GM12878 (cell line): ENCODE data around the gene ANKRD33B. TPM values are rescaled to one million over a fixed set of nuclear protein-coding genes. Genes with fewer than 3 reads are reported as not detected.

ENCODE experiments used
- ATAC-seq: fragments of 200-7000 bp; cut with Tn5 transposase; 3 replicates; pipeline ENCODE4 v1.9.1; 2020; ENCODE audit warnings: mild to moderate bottlenecking, moderate library complexity
- BruUV-seq: library from RNA; stranded (reverse); fragments of 400-500 nt; replicated peaks from 2 replicates; lab custom pipeline; 2021; lab: Mats Ljungman, UMichigan
- CTCF ChIA-PET: fragments of 300-600 bp; sonication (Branson Sonifier 250); formaldehyde crosslinking; extraction: SDS; loops from one replicate; lab custom pipeline; 2021; ENCODE audit warnings: inconsistent platforms; lab: Yijun Ruan, JAX
- POLR2A ChIA-PET: fragments of 350-600 bp; formaldehyde crosslinking; extraction: SDS; loops from one replicate; lab custom pipeline; 2021; ENCODE audit warnings: inconsistent platforms; lab: Charles Lee
- RAD21 ChIA-PET: fragments of 300-600 bp; sonication (Branson Sonifier 250); formaldehyde crosslinking; loops from one replicate; lab custom pipeline; 2023; ENCODE audit warnings: antibody characterized with exemption; ENCODE audit not compliant: unreplicated experiment; lab: Charles Lee
- SMC1A ChIA-PET: fragments of 300-600 bp; sonication (Branson Sonifier 250); formaldehyde crosslinking; loops from one replicate; lab custom pipeline; 2023; ENCODE audit not compliant: unreplicated experiment, uncharacterized antibody; lab: Charles Lee
- DNase-seq: peaks from one replicate; pipeline ENCODE4 v3.0.0-alpha.2; 2011; ENCODE audit warnings: low read depth, low spot score
- FAIRE-seq: peaks from 3 replicates; lab custom pipeline; 2011; peaks lifted over from hg19 to GRCh38; lab: Jason Lieb, UNC
- H2AFZ ChIP-seq: 2 replicates; pipeline ENCODE4 v1.6.0; 2011; ENCODE audit warnings: low read depth, low read length, control low read depth; ENCODE audit not compliant: control insufficient read depth
- H3K27ac ChIP-seq: 2 replicates; pipeline ENCODE4 v1.5.1; 2011; ENCODE audit warnings: control low read depth; ENCODE audit not compliant: control insufficient read depth, insufficient read depth
- H3K27me3 ChIP-seq, 2 experiments: replicated peaks in 1 of 2; 2 replicates each; pipeline versions ENCODE4 v1.6.0 to v1.6.1; 2011; ENCODE audit warnings: low read length in 1 of 2; ENCODE audit not compliant: control insufficient read depth in 2 of 2, insufficient read depth in 2 of 2
- H3K36me3 ChIP-seq, 2 experiments: 2 replicates each; pipeline ENCODE4 v1.5.1; 2011; ENCODE audit warnings: low read length in 1 of 2; ENCODE audit not compliant: control insufficient read depth in 2 of 2, insufficient read depth in 2 of 2
- H3K4me1 ChIP-seq: 2 replicates; pipeline ENCODE4 v1.6.1; 2011; ENCODE audit warnings: mild to moderate bottlenecking, low read length, moderate library complexity, mixed read lengths; ENCODE audit not compliant: control insufficient read depth, insufficient read depth
- H3K4me2 ChIP-seq: 2 replicates; pipeline ENCODE4 v1.6.0; 2011; ENCODE audit warnings: control low read depth; ENCODE audit not compliant: control insufficient read depth, insufficient read depth
- H3K4me3 ChIP-seq: fragments of 200-600 bp; sonication (generic); 2 replicates; pipeline ENCODE4 v1.5.1; 2016
- H3K79me2 ChIP-seq: 2 replicates; pipeline ENCODE4 v1.6.0; 2011; ENCODE audit warnings: low read length; ENCODE audit not compliant: control insufficient read depth, insufficient read depth
- H3K9ac ChIP-seq: 2 replicates; pipeline ENCODE4 v1.8.0; 2011; ENCODE audit warnings: low read length, control low read depth, mixed read lengths; ENCODE audit not compliant: control insufficient read depth, insufficient read depth
- H3K9me3 ChIP-seq: replicated peaks from 3 replicates; pipeline ENCODE4 v1.5.1; 2011; ENCODE audit warnings: mild to moderate bottlenecking, low read length; ENCODE audit not compliant: control insufficient read depth, insufficient read depth
- H4K20me1 ChIP-seq: 2 replicates; pipeline ENCODE4 v1.6.0; 2011; ENCODE audit not compliant: control insufficient read depth, insufficient read depth
- ASH2L ChIP-seq: fragments of 300-600, 200-600 bp; sonication (generic); IDR thresholded peaks from 2 replicates; pipeline ENCODE4 v1.6.1; 2017; ENCODE audit warnings: low read depth, mild to moderate bottlenecking, borderline replicate concordance
- BHLHE40 ChIP-seq, 2 experiments: fragments of 450-650 bp in 1 of 2; IDR thresholded peaks; 2 replicates each; pipeline ENCODE4 v1.6.1; 2011 to 2017; ENCODE audit warnings: low read depth in 2 of 2, borderline replicate concordance in 1 of 2, improper control_type of control experiment in 1 of 2, low read length in 1 of 2, mild to moderate bottlenecking in 1 of 2
- CHD2 ChIP-seq: IDR thresholded peaks from 2 replicates; pipeline ENCODE4 v1.6.1; 2011; ENCODE audit warnings: low read depth, low read length, improper control_type of control experiment, borderline replicate concordance
- MEF2A ChIP-seq: IDR thresholded peaks from 2 replicates; pipeline ENCODE4 v1.6.1; 2011; ENCODE audit warnings: low read depth, mild to moderate bottlenecking, low read length, moderate library complexity; ENCODE audit not compliant: insufficient read depth
- MLLT1 ChIP-seq: fragments of 450-650 bp; IDR thresholded peaks from 2 replicates; pipeline ENCODE4 v1.6.1; 2016; ENCODE audit warnings: mild to moderate bottlenecking
- PAX5 ChIP-seq: IDR thresholded peaks from 2 replicates; pipeline ENCODE4 v1.6.1; 2011; ENCODE audit warnings: low read depth, low read length, borderline replicate concordance
- POLR2A ChIP-seq: IDR thresholded peaks from 2 replicates; pipeline ENCODE4 v1.6.1; 2011; ENCODE audit warnings: low read depth, mild to moderate bottlenecking, low read length
- TAF1 ChIP-seq: IDR thresholded peaks from 2 replicates; pipeline ENCODE4 v1.6.1; 2011; ENCODE audit warnings: mild to moderate bottlenecking, low read depth, low read length, borderline replicate concordance
- ZNF622 ChIP-seq: fragments of 450-650 bp; IDR thresholded peaks from 2 replicates; pipeline ENCODE4 v1.6.1; 2017; ENCODE audit warnings: mild to moderate bottlenecking, inconsistent platforms
- ZNF687 ChIP-seq: fragments of 450-650 bp; IDR thresholded peaks from 2 replicates; pipeline ENCODE4 v1.6.1; 2017; ENCODE audit warnings: mild to moderate bottlenecking, moderate library complexity
- ZZZ3 ChIP-seq: IDR thresholded peaks from 2 replicates; pipeline ENCODE4 v1.6.1; 2011; ENCODE audit warnings: low read depth; ENCODE audit not compliant: control insufficient read depth, insufficient read length
- WGBS: methylation state at CpG from one replicate; pipeline ENCODE4 v1.1.6; 2016; ENCODE audit warnings: low lambda C conversion rate; ENCODE audit not compliant: insufficient replicate concordance, insufficient coverage; ENCODE audit errors: missing lambda C conversion rate; 5-methylcytosine and 5-hydroxymethylcytosine counted together
- in situ Hi-C: fragments of 300-500 bp; cut with MboI; formaldehyde crosslinking; loops from 9 replicates; pipeline ENCODE4 v1.14.3; 2018; ENCODE audit warnings: mixed read lengths
- intact Hi-C: fragments of 100-400 bp; cut with micrococcal nuclease; formaldehyde crosslinking; loops from one replicate; pipeline ENCODE4 v1.14.2; 2022; ENCODE audit not compliant: unreplicated experiment
- polyA plus RNA-seq, 11 experiments: library from polyadenylated mRNA; depleted of rRNA in 4 of 11; unstranded in 6 of 11; stranded (reverse) in 5 of 11; fragments of >200 nt; fragmentation: Nextera tagmentation in 4 of 11; fragmentation: Illumina TruSeq in 1 of 11; extraction: Ambion mirVana in 4 of 11; extraction: Trizol in 1 of 11; gene quantifications; 1 replicate in 1 of 11; 2 replicates in 10 of 11; pipeline versions ENCODE4 v1.2.1 to v1.2.3, GENCODE V29; 2011 to 2016; ENCODE audit warnings: inconsistent platforms in 2 of 11, missing spikeins in 2 of 11, low read depth in 1 of 11
- total RNA-seq, 4 experiments: library from RNA; depleted of rRNA in 3 of 4; stranded (reverse); fragments of >200 nt in 3 of 4; fragmentation: Illumina TruSeq in 1 of 4; extraction: Trizol in 1 of 4; gene quantifications; 2 replicates each; pipeline versions ENCODE4 v1.2.1 to v1.2.3, GENCODE V29; 2013 to 2021

The ANKRD33B gene
- total and polyA plus RNA-seq, 10 of the 15 experiments (the other 5 are each of a cell fraction or from before 2014, with no cell fraction given): 4.9 to 61.6 (median 15.6) TPM

GRCh38 chr5:10699987-10700386 lies 136.1 kb downstream of the ANKRD33B start (continued):
- TF ChIP-seq MLLT1 (no peak), ZNF687 (no peak), ZNF622 (no peak), CHD2 (no peak), PAX5 (no peak)

- in situ Hi-C loops (no loop called here), intact Hi-C loops (loop anchor here (5.0 kb wide), 1 partner anchor 337 kb away; no protein-coding TSS in a partner anchor)
- no peak for ATAC-seq
- WGBS: 92% methylated on average over 7 of the region's 7 CpGs
- peak overlapping the region; percentile 81 for H3K4me2 ChIP-seq
- SMC1A ChIA-PET: interaction anchor here (1.7 to 2.7 kb wide), 2 partner anchors 10 to 15 kb away, joined by 8 to 13 read pairs; no protein-coding TSS in a partner anchor
- H3K27me3 ChIP-seq: no peaks in the 10 kb centered on the region
- H3K79me2 ChIP-seq: peaks cover 11% of the 10 kb centered on the region
- H3K9ac ChIP-seq: no peak overlapping the region
- POLR2A ChIA-PET: no interaction called here
- BruUV-seq: no TSS peak
- H2AFZ ChIP-seq: no peak overlapping the region
- no peak for DNase-seq
- H3K9me3 ChIP-seq: no peaks in the 10 kb centered on the region
- no peak for FAIRE-seq
- peak overlapping the region; percentile 80 for H3K27ac ChIP-seq
- TF ChIP-seq POLR2A (0 out of 2 replicates have a peak, but pooled peaks have one; percentile 9), TAF1 (no peak), ASH2L (no peak), MEF2A (no peak), ZZZ3 (no peak), BHLHE40 (IDR thresholded peaks at IDR 0.05; ENCODE audit: borderline replicate concordance in 1 of 2, low read depth in 2 of 2, low read length in 1 of 2) (peak in 1 of 2 experiments; percentile 46; a peak in 1 of 4 replicates)
- peaks cover 47% of the 10 kb centered on the region for H3K4me1 ChIP-seq
- RAD21 ChIA-PET: interaction anchor here (1.5 kb wide), 1 partner anchor 54 kb away, joined by 5 read pairs; no protein-coding TSS in a partner anchor
- peaks cover 7 to 9% of the 10 kb centered on the region in 2 experiments; a peak in 3 of 4 replicates for H3K36me3 ChIP-seq
- no peak overlapping the region for H3K4me3 ChIP-seq
- no peaks in the 10 kb centered on the region for H4K20me1 ChIP-seq
- CTCF ChIA-PET: interaction anchor here (1.0 to 4.6 kb wide), 12 partner anchors 10 to 155 kb away, joined by 3 to 26 read pairs (median 4); no protein-coding TSS in a partner anchor
Measured at GRCh38 chr5:10700516-10700915, 136.6 kb downstream of the ANKRD33B start.
